HG02798 (cell line): Measurements from ENCODE around the gene LDHD.

Source experiments
- ATAC-seq: cut with Tn5 transposase; IDR thresholded peaks from one replicate; pipeline ENCODE4 v1.9.1; 2021; ENCODE audit warnings: mild to moderate bottlenecking; ENCODE audit not compliant: unreplicated experiment, poor library complexity

Gene LDHD

DNA sequence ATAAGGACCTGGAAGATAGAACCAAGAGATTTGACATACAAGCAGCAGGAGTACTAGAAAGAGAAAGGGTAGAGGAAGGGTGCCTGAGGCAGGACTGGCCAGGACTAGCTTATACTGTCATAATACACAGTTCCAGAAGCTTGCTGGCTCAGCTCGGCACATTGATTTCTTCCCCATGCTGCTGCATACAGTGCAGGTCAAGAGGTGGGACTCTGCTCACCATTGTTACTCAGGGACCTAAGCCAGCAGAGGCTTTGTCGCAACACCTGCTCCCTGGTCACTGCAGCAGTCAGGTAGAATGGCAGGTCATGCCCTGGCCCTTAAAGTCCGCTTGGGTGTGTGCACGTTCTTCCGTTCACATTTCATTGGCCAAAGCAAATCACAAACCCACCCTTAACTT is 32.8 kb downstream of the LDHD start:
- no peak for ATAC-seq

DNA sequence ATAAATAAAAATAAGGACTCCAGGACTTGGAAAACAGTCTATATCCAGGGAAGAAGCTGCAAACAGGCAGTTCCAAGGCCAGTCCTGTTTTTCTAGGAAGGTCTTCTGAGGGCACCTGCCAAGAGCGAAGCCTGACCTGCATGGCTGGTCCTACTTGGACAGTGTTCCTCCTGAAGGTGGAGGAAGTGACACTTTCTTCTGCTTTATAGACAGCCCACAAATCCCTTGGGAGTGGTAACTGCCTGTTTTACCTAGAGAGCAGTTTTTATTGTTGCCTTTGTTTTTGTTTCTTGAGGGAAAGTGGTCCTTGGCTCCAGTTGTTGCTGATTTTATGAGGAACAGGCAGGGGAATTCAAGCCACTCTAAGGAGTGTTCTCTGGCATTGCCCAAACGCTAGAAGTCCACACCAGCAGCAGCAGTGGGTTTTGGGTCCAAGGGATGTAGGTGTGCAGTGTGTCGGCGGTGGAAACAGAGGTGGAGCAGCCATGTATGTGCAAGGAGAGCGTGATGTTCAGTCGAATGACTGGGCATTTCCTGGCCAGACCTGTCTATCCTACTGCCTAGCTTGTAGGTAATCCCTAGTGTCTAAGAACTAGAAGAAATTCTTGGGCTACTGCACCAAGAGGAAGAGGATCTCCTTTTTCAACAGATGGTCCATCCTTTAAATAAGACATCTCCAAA is 35.3 kb downstream of the LDHD start:
- no peak for ATAC-seq

DNA sequence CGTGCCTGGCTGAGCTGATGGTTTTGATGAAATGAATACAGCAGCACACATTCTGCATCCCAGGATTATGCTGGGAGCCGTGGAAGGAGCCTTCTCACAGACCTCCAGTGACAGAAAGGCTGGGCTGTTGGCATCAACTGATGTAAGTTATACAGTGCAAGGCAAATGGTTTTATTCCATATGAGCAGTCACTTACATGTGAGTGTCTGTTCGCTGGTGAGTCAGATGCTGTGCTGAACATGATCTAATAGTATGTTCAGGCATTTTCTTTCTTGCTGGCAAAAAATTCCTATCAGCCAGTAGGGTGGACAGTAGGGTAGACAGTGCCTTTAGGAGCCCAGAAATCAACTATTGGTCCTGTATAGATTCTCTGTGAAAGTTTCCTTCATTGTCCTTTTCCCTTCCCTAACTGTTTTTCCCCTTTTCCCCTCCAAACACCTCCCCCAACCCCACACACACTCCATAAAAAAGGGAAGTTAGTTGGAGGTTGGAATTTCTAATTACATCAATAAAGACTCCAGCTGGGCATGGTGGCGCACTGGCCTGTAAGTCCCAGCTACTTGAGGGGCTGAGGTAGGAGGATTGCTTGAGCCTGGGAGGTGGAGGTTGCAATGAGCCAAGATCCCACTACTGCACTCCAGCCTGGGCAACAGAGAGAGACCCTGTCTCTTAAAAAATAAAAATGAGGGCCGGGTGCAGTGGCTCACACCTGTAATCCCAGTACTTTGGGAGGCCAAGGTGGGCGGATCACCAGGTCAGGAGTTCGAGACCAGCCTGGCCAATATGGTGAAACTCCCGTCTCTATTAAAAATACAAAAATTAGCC is 36.2 kb downstream of the LDHD start:
- ATAC-seq = no peak

GRCh38 chr16:75079346-75079926 is 37.1 kb downstream of the LDHD start:
- ATAC-seq = no peak

DNA sequence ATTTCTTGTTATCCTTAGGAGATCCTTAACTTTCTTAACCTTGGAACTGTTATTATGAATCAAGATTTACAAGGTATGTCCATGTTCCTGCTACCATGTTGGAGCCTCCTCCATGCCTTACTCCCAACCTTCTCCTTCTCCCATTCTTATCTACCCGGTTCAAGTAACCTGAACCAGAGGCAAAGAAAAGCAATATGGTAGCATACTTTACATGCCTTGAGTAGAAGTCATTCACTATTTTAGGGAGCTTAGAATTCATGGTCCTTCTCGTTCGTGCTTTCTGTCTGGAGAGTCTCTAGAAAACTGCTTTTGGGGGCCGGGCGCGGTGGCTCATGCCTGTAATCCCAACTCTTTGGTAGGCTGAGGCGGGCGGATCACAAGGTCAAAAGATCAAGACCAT is 37.7 kb downstream of the LDHD start:
- ATAC-seq = no peak

- ATAC-seq = no peak
These were observed 40.8 kb downstream of the LDHD start for GRCh38 chr16:75075688-75076268.

DNA sequence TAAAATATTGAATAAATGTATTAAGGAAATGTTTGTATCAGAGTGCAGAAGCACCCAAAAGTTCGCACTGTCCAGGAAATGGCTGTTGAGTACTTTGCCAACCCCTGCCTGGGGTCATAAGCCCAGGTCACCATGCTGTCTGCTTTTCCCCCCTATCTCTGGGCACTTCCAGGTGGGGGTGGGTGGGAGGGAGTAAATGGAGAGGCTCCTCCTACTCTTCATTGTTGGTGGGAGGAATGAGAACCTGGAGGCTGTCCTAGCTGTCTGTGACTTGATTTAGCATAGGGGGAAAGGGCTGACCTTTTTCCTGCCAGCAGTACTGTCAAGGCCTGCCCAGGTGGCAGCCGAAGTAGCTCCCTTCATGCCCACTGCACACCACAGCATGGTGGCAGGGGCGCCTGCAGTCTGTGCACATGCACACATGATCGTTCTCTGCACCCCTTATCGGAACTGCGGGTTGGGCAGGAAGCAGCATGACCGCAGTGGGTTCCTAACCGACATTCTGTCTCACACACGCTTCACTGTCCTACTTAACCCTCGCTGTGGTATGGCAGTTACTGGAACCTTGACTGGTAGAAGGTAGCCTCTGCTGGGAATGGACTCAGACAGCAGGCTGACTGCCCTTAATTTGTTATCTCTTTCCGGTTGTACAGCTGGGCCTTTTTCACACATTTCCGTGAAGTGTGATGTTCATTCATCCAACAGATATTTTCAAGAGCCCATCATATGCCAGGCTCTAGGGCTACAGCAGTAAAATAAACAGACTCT is 41.5 kb downstream of the LDHD start:
- ATAC-seq = peak; percentile 95

- ATAC-seq = no peak
These were observed 42.2 kb downstream of the LDHD start for GRCh38 chr16:75074304-75074793.

GRCh38 chr16:75073545-75074303 is 42.9 kb downstream of the LDHD start:
- ATAC-seq = no peak

DNA sequence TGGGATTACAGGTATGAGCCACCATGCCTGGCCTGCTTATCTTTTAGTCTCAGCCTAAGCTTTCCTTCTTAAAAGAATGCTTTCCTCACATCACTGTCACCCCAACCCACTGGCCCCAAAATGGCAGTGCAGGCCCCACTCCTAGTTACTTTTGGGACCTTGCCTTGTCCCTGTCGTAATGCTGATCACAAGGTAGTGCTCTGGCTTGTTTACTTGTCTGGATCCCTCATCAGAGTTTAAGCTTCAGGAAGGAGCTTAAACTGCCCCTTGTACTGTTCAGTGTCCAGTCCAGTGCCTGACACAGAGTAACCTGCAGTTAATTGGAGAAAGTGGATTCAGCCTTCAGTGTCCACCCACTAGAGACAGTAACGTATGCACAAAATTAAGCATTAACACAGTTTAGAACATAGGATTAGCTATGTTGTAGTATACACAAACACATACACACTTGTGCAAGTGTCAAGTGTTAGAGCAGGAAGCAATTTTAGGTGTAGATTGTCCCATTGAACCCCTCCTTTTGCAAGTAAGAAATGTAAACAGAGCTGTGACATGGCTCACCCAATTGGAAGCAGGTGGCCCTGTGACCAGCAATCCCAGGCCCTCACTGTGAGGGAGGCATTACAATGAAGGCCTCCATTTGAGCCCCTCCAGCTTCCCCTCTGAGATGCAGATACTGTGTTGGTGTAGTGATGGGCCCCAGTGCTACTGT is 44.2 kb downstream of the LDHD start:
- ATAC-seq = no peak

DNA sequence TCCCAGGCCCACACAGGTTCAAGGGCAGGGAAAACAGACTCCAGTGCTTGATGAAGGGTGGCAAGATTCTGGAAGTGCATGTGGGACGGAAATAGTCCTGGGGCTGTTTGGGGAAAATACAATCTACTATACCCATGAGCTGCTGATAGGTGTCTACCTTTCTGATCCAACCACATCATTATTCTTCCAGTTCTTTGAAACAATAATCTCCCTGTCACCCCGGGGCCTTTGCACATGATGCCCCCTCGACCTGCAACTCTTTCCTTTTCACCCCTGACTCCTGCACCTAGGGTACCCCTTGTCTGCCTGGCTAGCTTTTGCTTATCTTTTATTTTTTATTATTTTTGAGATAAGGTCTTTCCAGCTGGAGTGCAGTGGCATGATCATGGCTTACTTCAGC is 45.0 kb downstream of the LDHD start:
- no peak for ATAC-seq

DNA sequence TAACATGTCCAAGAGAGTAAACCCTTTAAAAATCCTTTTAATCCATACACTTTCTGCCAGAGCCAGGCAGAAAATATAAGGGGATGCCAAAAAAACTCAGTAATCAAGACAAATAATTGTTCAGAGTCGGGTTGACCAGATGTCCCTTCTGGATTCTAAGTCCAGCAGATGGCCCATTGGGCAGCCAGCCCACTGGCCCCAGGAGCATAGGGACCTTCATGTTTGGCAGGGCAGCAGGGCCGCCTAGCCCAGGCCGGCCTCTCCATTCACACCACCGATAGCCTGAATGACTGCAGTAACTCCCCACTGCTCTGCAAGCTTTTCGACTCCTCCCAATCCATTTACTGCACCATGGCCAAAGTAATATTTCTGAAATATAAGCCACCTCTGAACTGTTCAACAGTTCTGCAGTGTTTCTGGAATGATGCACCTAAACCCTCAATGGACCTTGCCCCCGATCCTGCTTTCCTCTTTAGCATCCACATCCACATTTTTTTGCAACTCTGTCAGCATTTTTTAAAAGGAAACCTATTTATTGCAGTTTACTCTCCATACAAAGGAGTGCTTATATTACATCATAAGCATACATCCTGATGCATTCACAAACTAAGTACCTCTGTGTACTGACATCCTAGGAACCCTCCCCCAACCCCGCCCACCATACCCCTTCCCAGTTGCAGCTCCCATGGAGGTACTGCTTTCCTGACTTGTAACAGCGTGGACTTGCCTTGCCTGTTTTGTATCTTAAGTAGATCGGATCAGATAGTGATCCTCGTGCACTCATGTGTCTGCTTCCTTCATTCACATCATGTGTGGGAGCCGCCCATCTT is 46.4 kb downstream of the LDHD start:
- no peak for ATAC-seq

GRCh38 chr16:75068085-75069031 is 48.2 kb downstream of the LDHD start:
- no peak for ATAC-seq

DNA sequence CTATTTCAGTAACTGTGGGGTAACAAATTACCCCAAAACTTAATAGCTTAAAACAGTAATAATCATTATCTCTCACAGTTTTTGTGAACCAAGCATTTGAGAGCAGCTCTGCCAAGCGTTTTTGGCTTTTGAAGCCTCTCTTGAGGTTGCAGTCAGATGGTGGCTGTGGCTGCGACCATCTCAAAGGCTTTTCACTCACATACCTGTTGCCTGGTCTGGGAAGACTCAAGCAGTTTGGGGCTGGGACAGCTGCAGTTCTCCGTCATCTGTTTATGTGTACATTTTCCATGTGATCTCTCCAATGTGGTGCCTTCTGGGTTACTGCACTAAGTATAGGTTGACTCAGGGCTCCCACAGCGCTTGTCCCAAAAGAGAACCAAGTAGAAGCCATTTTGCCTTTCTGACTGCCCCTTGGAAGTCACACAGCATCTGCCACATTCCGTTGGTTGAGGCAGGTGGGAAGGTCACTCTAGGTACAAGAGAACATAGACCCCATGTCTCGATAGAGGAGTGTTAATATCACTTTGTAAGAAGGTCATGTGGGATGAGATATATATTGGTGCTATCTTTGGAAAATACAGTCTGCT is 49.6 kb downstream of the LDHD start:
- no peak for ATAC-seq

DNA sequence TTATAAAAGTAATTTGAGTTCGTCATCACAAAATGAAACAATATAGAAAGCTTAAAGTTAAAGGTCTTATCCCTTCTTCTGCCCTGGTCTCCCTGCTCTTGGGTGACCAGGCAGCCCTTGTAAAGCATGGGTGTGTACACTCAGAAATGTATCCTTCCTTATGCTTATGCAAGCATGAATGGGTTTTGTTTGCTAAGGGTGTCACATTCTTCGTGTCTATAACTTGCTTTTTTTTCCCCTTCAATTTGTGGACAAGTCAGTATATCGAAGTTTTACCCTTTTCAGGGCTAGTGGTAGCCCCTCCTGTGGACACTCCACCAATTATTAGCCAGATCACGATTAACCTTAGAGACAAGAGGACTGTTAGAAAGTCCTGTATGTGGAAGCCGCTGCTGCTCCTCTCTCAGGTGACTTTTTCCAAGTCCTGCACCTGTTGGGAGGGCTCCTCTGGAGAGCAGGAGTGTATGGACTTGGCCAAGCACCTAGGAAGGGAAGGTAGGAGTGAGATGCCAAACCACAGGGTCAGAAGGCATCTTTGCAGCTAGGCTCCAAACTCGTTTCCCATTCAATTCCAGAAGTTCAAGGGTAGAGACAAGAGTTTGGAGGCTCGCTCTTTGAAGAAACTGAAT is 50.9 kb downstream of the LDHD start:
- ATAC-seq = no peak

DNA sequence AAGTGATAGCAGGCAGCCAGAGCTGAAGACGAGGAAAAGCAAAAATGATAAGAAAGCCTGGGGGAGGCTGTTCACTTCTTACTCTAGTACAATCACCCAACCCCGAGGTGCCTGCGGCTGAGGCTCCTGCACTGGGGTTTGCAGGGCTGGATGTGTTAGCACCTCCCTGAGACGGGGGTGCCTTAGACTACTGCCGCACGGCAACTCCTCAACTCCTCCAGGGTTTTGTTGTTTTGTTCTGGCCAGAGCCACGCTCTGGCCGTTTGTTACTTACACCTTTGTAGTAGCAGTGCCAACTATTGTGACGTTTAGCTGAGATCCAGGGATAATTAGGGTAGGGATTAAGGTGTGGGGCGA is 51.5 kb downstream of the LDHD start:
- no peak for ATAC-seq
